Suppressor macrophage treated with lipopolysaccharide for 4 hours (primary cell): ENCODE measurements around the gene OPCML.

Experiments used
- DNase-seq: peaks from one replicate; pipeline ENCODE4 v3.0.0-alpha.2; 2020

The OPCML gene

GRCh38 chr11:133064152-133064877 lies 468.0 kb downstream of the OPCML start:
- peak; percentile 12 for DNase-seq

GRCh38 chr11:133058501-133058900 lies 473.8 kb downstream of the OPCML start:
- DNase-seq = no peak

- DNase-seq = peak; percentile 6
These were observed 479.1 kb downstream of the OPCML start for GRCh38 chr11:133053124-133053776.

- no peak for DNase-seq
These were observed 479.8 kb downstream of the OPCML start for GRCh38 chr11:133052537-133052936.

- no peak for DNase-seq
These were observed 482.9 kb downstream of the OPCML start for GRCh38 chr11:133049244-133050019.

GRCh38 chr11:133048270-133048669 lies 484.0 kb downstream of the OPCML start:
- DNase-seq = no peak

GRCh38 chr11:133047771-133048115 lies 484.6 kb downstream of the OPCML start:
- DNase-seq = no peak

GRCh38 chr11:133047036-133047770 lies 485.1 kb downstream of the OPCML start:
- DNase-seq = peak; percentile 1

- no peak for DNase-seq
These were observed 486.0 kb downstream of the OPCML start for GRCh38 chr11:133046252-133046651.

GRCh38 chr11:133041928-133042882 lies 490.1 kb downstream of the OPCML start:
- DNase-seq = no peak

- DNase-seq = no peak
These were observed 491.1 kb downstream of the OPCML start for GRCh38 chr11:133041181-133041580.

GRCh38 chr11:133040289-133040900 lies 491.9 kb downstream of the OPCML start:
- DNase-seq = no peak

GRCh38 chr11:133038850-133039249 lies 493.5 kb downstream of the OPCML start:
- no peak for DNase-seq

- DNase-seq = no peak
These were observed 497.4 kb downstream of the OPCML start for GRCh38 chr11:133034929-133035328.

- DNase-seq = no peak
These were observed 503.2 kb downstream of the OPCML start for GRCh38 chr11:133029107-133029506.

- no peak for DNase-seq
These were observed 505.3 kb downstream of the OPCML start for GRCh38 chr11:133026952-133027351.

- no peak for DNase-seq
These were observed 508.0 kb downstream of the OPCML start for GRCh38 chr11:133024301-133024700.

- DNase-seq = no peak
These were observed 509.1 kb downstream of the OPCML start for GRCh38 chr11:133023232-133023631.

GRCh38 chr11:133021553-133021952 lies 510.7 kb downstream of the OPCML start:
- no peak for DNase-seq

GRCh38 chr11:133020372-133020714 lies 512.0 kb downstream of the OPCML start:
- DNase-seq = no peak

- DNase-seq = no peak
These were observed 512.5 kb downstream of the OPCML start for GRCh38 chr11:133019545-133020371.
